GM19035 (cell line): Measurements from ENCODE around the gene SH3RF3.

Experiments used
- ATAC-seq: cut with Tn5 transposase; IDR thresholded peaks from one replicate; pipeline ENCODE4 v1.9.1; 2021; ENCODE audit not compliant: unreplicated experiment

SH3RF3 gene

GRCh38 chr2:109402980-109403840 lies 274.2 kb downstream of the SH3RF3 start:
- ATAC-seq = no peak

- no peak for ATAC-seq
Measured at GRCh38 chr2:109403841-109404201, 274.8 kb downstream of the SH3RF3 start.

GRCh38 chr2:109404681-109405080 lies 275.7 kb downstream of the SH3RF3 start:
- ATAC-seq = no peak

- no peak for ATAC-seq
Measured at GRCh38 chr2:109405873-109406272, 276.9 kb downstream of the SH3RF3 start.

GRCh38 chr2:109406301-109406700 lies 277.3 kb downstream of the SH3RF3 start:
- ATAC-seq = no peak

GRCh38 chr2:109407276-109408042 lies 278.5 kb downstream of the SH3RF3 start:
- no peak for ATAC-seq

- no peak for ATAC-seq
Measured at GRCh38 chr2:109408043-109408335, 279.0 kb downstream of the SH3RF3 start.

GRCh38 chr2:109409321-109410038 lies 280.5 kb downstream of the SH3RF3 start:
- no peak for ATAC-seq

- no peak for ATAC-seq
Measured at GRCh38 chr2:109410039-109410815, 281.2 kb downstream of the SH3RF3 start.

- no peak for ATAC-seq
Measured at GRCh38 chr2:109411640-109412325, 282.8 kb downstream of the SH3RF3 start.

GRCh38 chr2:109415581-109416013 lies 286.6 kb downstream of the SH3RF3 start:
- ATAC-seq = no peak

GRCh38 chr2:109417701-109418335 lies 288.8 kb downstream of the SH3RF3 start:
- ATAC-seq = no peak

- no peak for ATAC-seq
Measured at GRCh38 chr2:109418716-109419115, 289.7 kb downstream of the SH3RF3 start.

GRCh38 chr2:109419171-109419756 lies 290.3 kb downstream of the SH3RF3 start:
- no peak for ATAC-seq

GRCh38 chr2:109419960-109420370 lies 291.0 kb downstream of the SH3RF3 start:
- no peak for ATAC-seq

- ATAC-seq = no peak
Measured at GRCh38 chr2:109421101-109421500, 292.1 kb downstream of the SH3RF3 start.

GRCh38 chr2:109421642-109422041 lies 292.6 kb downstream of the SH3RF3 start:
- no peak for ATAC-seq

- no peak for ATAC-seq
Measured at GRCh38 chr2:109422071-109422757, 293.2 kb downstream of the SH3RF3 start.
